ENCODE data around the gene PRPH.
"Not testable (repeated sequence)": the region's sequence is repeated elsewhere in the genome, so short reads cannot be mapped to it uniquely, and the experiment has no call there.

Gene PRPH

DNA sequence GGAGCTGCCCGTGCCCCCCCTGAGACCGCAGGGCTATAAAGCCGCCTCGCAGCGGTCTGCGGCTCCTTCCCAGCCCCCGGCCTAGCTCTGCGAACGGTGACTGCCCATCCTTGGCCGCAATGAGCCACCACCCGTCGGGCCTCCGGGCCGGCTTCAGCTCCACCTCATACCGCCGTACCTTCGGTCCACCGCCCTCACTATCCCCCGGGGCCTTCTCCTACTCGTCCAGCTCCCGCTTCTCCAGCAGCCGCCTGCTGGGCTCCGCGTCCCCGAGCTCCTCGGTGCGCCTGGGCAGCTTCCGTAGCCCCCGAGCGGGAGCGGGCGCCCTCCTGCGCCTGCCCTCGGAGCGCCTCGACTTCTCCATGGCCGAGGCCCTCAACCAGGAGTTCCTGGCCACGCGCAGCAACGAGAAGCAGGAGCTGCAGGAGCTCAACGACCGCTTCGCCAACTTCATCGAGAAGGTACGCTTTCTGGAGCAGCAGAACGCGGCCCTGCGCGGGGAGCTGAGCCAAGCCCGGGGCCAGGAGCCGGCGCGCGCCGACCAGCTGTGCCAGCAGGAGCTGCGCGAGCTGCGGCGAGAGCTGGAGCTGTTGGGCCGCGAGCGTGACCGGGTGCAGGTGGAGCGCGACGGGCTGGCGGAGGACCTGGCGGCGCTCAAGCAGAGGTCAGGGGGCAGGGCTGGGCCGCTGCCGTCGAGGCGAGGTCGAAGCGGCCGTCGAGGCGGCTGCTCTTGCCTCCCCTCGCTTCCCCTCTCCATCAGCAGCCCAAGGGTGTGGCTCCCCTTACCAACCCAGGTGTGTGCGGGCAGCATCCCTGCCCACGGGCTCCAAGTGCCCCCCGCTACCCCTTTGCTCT lies at the start of gene PRPH:
PRPH (plus strand) TSS at position 66 of the 855 bp plus-strand sequence; CDS start at position 120, 54 bp downstream.
- DNase-seq: peak in 1 of 2 donors; percentile 59
- Histone ChIP-seq H3K9me3 (no peaks in the 10 kb centered on the region), H3K4me1 (peaks cover 0 to 37% (median 29%) of the 10 kb centered on the region in 4 donors), H3K27ac (no peak within 1 kb of the TSS), H3K36me3 (no peaks in the 10 kb centered on the region), H3K27me3 (peaks cover 0 to 60% of the 10 kb centered on the region in 2 donors), H3K4me3 (no peak within 1 kb of the TSS)
- intact Hi-C loops (cut with DNase I; ENCODE audit: low total_unique reads): loop anchor here (10.0 kb wide), 1 partner anchor 429 kb away; no protein-coding TSS in a partner anchor
- TF ChIP-seq, protein P1, sequence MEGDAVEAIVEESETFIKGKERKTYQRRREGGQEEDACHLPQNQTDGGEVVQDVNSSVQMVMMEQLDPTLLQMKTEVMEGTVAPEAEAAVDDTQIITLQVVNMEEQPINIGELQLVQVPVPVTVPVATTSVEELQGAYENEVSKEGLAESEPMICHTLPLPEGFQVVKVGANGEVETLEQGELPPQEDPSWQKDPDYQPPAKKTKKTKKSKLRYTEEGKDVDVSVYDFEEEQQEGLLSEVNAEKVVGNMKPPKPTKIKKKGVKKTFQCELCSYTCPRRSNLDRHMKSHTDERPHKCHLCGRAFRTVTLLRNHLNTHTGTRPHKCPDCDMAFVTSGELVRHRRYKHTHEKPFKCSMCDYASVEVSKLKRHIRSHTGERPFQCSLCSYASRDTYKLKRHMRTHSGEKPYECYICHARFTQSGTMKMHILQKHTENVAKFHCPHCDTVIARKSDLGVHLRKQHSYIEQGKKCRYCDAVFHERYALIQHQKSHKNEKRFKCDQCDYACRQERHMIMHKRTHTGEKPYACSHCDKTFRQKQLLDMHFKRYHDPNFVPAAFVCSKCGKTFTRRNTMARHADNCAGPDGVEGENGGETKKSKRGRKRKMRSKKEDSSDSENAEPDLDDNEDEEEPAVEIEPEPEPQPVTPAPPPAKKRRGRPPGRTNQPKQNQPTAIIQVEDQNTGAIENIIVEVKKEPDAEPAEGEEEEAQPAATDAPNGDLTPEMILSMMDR (IDR thresholded peaks at IDR 0.05): no peak

DNA sequence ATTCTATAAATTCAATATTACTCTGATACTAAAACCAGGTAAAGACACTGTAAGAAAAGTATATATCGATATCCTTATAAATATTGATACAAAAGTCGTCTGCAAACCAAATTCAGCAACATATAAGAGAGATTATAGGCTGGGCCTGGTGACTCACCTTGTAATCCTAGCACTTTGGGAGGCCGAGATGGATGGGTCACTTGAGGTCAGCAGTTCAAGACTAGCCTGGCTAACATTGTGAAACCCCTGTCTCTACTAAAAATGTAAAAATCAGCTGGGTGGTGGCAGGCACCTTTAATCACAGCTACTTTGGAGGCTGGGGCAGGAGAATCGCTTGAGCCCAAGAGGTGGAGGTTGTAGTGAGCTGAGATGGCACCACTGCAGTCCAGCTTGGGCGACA lies 43.6 kb upstream of the PRPH start:
- Histone ChIP-seq H3K27me3 (no peaks in the 10 kb centered on the region), H3K4me3 (no peak overlapping the region), H3K27ac (no peak overlapping the region), H3K9me3 (no peaks in the 10 kb centered on the region), H3K4me1 (no peaks in the 10 kb centered on the region), H3K36me3 (no peaks in the 10 kb centered on the region)
- peak in 1 of 2 donors; percentile 6 for DNase-seq
- intact Hi-C loops (cut with DNase I; ENCODE audit: low total_unique reads): no loop called here
- TF ChIP-seq, protein P1 (IDR thresholded peaks at IDR 0.05): no peak

DNA sequence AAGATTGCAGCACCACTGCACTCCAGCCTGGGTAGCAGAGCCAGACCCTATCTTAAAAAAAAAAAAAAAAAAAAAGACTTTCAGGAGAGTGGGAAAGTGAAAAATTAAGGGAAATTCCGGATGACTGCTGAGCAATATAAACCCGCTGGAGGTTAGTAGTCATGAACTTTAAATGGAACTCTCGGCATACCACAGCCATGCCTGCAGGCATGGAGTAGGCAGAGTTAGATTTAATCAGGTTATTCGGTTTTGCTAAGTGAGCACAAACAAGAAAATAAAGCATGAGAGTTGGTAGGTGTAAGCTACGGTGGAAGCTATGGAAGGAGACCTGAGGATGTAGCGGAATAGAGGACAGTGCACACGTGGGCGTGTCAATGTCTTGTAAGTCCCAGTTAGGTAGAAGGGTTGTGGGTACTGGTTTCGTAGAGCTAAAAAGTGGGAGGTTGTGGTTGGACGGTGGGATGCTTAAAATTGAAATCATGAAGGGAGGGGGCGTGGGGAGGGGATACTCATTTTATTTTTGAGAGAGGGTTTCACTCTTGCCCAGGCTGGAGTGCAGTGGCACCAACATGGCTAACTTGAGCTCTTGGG lies 41.8 kb upstream of the PRPH start:
- TF ChIP-seq, protein P1 (IDR thresholded peaks at IDR 0.05): no peak
- intact Hi-C loops (cut with DNase I; ENCODE audit: low total_unique reads): no loop called here
- Histone ChIP-seq H3K27me3 (no peaks in the 10 kb centered on the region), H3K4me3 (no peak overlapping the region), H3K9me3 (no peaks in the 10 kb centered on the region), H3K27ac (no peak overlapping the region), H3K36me3 (no peaks in the 10 kb centered on the region), H3K4me1 (no peaks in the 10 kb centered on the region)
- DNase-seq: peak in 1 of 2 donors; percentile 25

DNA sequence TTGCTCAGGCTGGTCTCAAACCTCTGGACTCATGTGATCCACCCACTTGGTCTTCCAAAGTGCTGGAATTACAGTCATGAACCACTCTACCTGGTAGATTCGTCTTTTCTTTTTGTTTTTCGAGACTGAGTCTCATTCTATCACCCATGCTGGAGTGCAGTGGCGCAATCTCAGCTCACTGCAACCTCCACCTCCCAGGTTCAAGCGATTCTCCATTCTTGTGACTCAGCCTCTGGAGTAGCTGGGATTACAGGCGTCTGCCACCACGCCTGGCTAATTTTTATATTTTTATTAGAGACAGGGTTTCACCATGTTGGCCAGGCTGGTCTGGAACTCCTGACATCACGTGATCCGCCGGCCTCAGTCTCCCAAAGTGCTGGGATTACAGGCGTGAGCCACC lies 39.5 kb upstream of the PRPH start:
- intact Hi-C loops (cut with DNase I; ENCODE audit: low total_unique reads); H3K27me3 ChIP-seq: not testable (repeated sequence)

DNA sequence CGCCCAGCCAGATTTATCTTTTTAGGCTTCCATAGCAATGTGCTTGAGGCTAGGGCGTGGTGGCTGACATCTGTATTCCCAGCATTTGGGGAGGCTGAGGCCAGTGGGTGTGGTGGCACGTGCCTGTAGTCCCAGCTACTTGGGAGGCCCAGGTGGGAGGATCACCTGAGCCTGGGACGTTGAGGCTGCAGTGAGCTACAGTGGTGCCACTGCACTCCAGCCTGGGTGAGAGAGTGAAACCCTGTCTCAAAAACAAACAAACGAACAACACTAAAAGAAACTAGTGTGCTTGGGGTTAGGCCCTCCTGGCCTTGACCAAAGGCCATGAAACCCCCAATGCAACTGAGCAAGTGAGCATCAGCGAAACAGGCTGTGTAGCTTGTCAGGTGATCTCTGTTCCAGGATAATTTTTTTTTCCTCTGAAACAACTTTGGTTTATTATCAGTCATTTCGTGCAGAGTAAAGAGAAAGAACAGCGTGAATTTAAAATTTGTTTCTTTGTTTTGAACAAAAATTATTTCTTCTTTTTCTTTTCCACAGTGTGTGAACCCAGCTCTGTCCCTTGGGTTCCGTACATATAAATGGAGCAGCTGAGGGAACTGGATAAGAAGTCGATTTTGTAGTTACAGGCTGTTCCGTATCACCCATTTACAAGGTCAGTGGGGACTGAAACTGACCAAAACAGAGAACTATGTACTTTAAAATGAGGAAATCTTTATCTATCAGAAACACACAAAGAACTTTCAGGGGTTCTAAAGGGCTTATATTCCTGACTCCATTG lies 38.9 kb upstream of the PRPH start:
- H3K4me3 ChIP-seq: no peak overlapping the region
- no peaks in the 10 kb centered on the region for H3K27me3 ChIP-seq
- H3K9me3 ChIP-seq: no peaks in the 10 kb centered on the region
- H3K4me1 ChIP-seq: peaks cover 0 to 19% (median 14%) of the 10 kb centered on the region in 4 donors
- no peak overlapping the region for H3K27ac ChIP-seq
- DNase-seq: no peak
- H3K36me3 ChIP-seq: no peaks in the 10 kb centered on the region
- TF ChIP-seq, protein P1 (IDR thresholded peaks at IDR 0.05): no peak
- intact Hi-C loops (cut with DNase I; ENCODE audit: low total_unique reads): no loop called here

More for the DNA sequence above, 39.5 kb upstream of the PRPH start:
- H3K27ac ChIP-seq, H3K4me3 ChIP-seq, H3K9me3 ChIP-seq, H3K36me3 ChIP-seq: not testable (repeated sequence)
- DNase-seq: peak in 1 of 2 donors; percentile 41
- H3K4me1 ChIP-seq: peaks cover 0 to 14% (median 12%) of the 10 kb centered on the region in 4 donors

DNA sequence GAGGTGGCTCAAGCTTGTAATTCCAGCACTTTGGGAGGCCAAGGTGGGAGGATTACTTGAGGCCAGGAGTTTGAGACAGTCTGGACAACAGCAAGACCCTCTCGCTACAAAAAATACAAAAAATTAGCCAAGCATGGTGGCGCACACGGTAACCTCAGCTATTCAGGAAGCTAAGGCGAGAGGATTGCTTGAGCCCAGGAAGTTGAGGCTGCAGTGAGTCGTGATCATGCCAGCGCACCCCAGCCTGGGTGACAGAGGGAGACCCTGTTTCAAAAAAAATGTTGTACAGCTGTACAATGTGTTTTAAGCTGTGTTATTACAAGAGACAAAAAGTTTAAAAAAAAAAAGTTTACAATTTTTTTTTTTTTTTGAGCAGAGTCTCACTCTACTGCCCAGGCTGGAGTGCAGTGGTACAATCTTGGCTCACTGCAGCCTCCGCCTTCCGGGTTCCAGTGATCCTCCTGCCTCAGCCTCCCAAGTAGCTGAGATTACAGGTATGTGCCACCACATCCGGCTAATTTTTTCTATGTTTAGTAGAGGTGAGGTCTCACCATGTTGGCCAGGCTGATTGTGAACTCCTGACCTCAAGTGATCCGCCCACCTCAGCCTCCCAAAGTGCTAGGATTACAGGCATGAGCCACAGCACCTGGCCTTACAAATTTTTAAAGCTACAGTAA lies 37.3 kb upstream of the PRPH start:
- intact Hi-C loops (cut with DNase I; ENCODE audit: low total_unique reads); H3K4me3 ChIP-seq; H3K27ac ChIP-seq; H3K27me3 ChIP-seq; H3K9me3 ChIP-seq; H3K36me3 ChIP-seq: not testable (repeated sequence)
- DNase-seq: peak in 1 of 2 donors; percentile 34
- H3K4me1 ChIP-seq: peaks cover 0 to 19% (median 14%) of the 10 kb centered on the region in 4 donors
